Measurements from ENCODE around the gene LCLAT1.

Gene LCLAT1

GRCh38 chr2:30677231-30677630 is 230.2 kb downstream of the LCLAT1 start:
- H3K27ac ChIP-seq (ENCODE audit: low read depth, low read length, severe bottlenecking): no peak overlapping the region
- no peaks in the 10 kb centered on the region for H3K4me1 ChIP-seq (ENCODE audit: control insufficient read depth, insufficient read depth, low read length, poor library complexity, severe bottlenecking)
- no peaks in the 10 kb centered on the region for H3K36me3 ChIP-seq (ENCODE audit: control insufficient read depth, insufficient read depth, low read length)
- H3K9me3 ChIP-seq (ENCODE audit: control insufficient read depth, low read length): no peaks in the 10 kb centered on the region
- no peak overlapping the region for H3K4me3 ChIP-seq (ENCODE audit: extremely low read depth, insufficient read depth, low read length, poor library complexity, severe bottlenecking)

- Histone ChIP-seq H3K27ac (ENCODE audit: low read depth, low read length, severe bottlenecking) (no peak overlapping the region), H3K36me3 (ENCODE audit: control insufficient read depth, insufficient read depth, low read length) (no peaks in the 10 kb centered on the region), H3K9me3 (ENCODE audit: control insufficient read depth, low read length) (no peaks in the 10 kb centered on the region), H3K4me3 (ENCODE audit: extremely low read depth, insufficient read depth, low read length, poor library complexity, severe bottlenecking) (no peak overlapping the region), H3K4me1 (ENCODE audit: control insufficient read depth, insufficient read depth, low read length, poor library complexity, severe bottlenecking) (no peaks in the 10 kb centered on the region)
- 85 to 92% methylated on average over 4 to 5 of the region's 5 CpGs for WGBS, 2 experiments (ENCODE audit: insufficient coverage in 2 of 2)
These were observed 230.9 kb downstream of the LCLAT1 start for GRCh38 chr2:30677861-30678385.

- 91 to 95% methylated on average over 8 of the region's 11 CpGs for WGBS, 2 experiments (ENCODE audit: insufficient coverage in 2 of 2)
- no peak overlapping the region for H3K27ac ChIP-seq (ENCODE audit: low read depth, low read length, severe bottlenecking)
- no peaks in the 10 kb centered on the region for H3K4me1 ChIP-seq (ENCODE audit: control insufficient read depth, insufficient read depth, low read length, poor library complexity, severe bottlenecking)
These were observed 231.5 kb downstream of the LCLAT1 start for GRCh38 chr2:30678410-30679137.

DNA sequence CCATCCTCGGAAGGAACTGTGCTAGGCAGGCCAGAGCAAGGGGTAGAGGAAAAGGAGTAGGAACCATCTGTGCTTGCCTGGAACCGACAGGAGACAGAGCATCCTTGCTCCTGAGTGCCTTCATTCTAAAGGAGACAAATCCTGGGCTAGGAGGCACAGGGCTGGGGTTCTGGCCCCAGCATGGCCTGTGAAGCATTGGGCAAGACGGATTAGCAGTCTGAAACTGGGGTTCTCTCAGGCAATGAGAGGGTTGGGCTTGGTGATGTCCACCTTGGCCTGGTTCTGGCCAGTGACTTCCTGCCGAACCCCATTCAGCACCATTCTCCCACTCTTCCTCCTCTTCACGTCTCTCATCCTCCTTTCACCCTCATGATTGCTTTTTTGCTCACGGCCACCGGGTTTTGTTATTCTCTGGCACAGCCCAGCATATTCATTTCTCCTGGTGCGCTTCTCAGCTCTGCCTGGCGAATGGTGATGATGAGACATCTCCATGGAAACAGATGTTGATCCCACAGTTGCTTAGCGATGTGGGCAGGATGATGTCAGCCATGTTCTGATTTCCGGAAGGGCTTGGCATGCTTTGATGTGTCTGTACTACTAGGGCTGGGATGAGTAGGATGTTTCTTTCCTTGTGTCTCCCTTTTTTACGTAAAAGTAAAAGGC is 232.5 kb downstream of the LCLAT1 start:
- Histone ChIP-seq H3K36me3 (ENCODE audit: control insufficient read depth, insufficient read depth, low read length) (no peaks in the 10 kb centered on the region), H3K9me3 (ENCODE audit: control insufficient read depth, low read length) (no peaks in the 10 kb centered on the region), H3K4me1 (ENCODE audit: control insufficient read depth, insufficient read depth, low read length, poor library complexity, severe bottlenecking) (no peaks in the 10 kb centered on the region), H3K27ac (ENCODE audit: low read depth, low read length, severe bottlenecking) (no peak overlapping the region), H3K4me3 (ENCODE audit: extremely low read depth, insufficient read depth, low read length, poor library complexity, severe bottlenecking) (no peak overlapping the region)
- WGBS, 2 experiments (ENCODE audit: insufficient coverage in 2 of 2): 85 to 87% methylated on average over 11 to 12 of the region's 12 CpGs

More at GRCh38 chr2:30678410-30679137, 231.5 kb downstream of the LCLAT1 start:
- no peak overlapping the region for H3K4me3 ChIP-seq (ENCODE audit: extremely low read depth, insufficient read depth, low read length, poor library complexity, severe bottlenecking)
- no peaks in the 10 kb centered on the region for H3K36me3 ChIP-seq (ENCODE audit: control insufficient read depth, insufficient read depth, low read length)
- H3K9me3 ChIP-seq (ENCODE audit: control insufficient read depth, low read length): no peaks in the 10 kb centered on the region

GRCh38 chr2:30680121-30680520 is 233.1 kb downstream of the LCLAT1 start:
- Histone ChIP-seq H3K9me3 (ENCODE audit: control insufficient read depth, low read length) (no peaks in the 10 kb centered on the region), H3K4me1 (ENCODE audit: control insufficient read depth, insufficient read depth, low read length, poor library complexity, severe bottlenecking) (no peaks in the 10 kb centered on the region), H3K4me3 (ENCODE audit: extremely low read depth, insufficient read depth, low read length, poor library complexity, severe bottlenecking) (no peak overlapping the region), H3K36me3 (ENCODE audit: control insufficient read depth, insufficient read depth, low read length) (no peaks in the 10 kb centered on the region), H3K27ac (ENCODE audit: low read depth, low read length, severe bottlenecking) (no peak overlapping the region)
- 88 to 94% methylated on average over 2 to 3 of the region's 3 CpGs for WGBS, 2 experiments (ENCODE audit: insufficient coverage in 2 of 2)

DNA sequence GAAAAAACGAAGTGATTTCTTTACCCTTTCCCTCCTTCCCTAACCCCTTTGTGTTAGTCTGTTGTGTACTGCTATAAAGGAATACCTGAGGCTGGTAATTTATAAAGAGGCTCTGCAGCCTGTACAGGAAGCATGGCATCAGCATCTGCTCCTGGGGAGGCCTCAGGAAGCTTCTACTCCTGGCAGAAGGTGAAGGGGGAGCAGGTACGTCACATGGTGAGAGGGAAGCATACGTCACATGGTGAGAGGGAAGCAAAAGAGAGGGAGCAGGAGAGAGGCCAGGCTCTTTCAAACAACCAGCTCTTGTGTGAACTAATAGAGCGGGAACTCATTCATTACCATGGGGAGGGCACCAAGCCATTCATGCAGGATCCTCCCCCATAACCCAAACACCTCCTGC is 234.0 kb downstream of the LCLAT1 start:
- Histone ChIP-seq H3K4me1 (ENCODE audit: control insufficient read depth, insufficient read depth, low read length, poor library complexity, severe bottlenecking) (no peaks in the 10 kb centered on the region), H3K4me3 (ENCODE audit: extremely low read depth, insufficient read depth, low read length, poor library complexity, severe bottlenecking) (no peak overlapping the region), H3K9me3 (ENCODE audit: control insufficient read depth, low read length) (no peaks in the 10 kb centered on the region), H3K36me3 (ENCODE audit: control insufficient read depth, insufficient read depth, low read length) (no peaks in the 10 kb centered on the region), H3K27ac (ENCODE audit: low read depth, low read length, severe bottlenecking) (no peak overlapping the region)
- 100% methylated on average over 1 to 2 of the region's 4 CpGs for WGBS, 2 experiments (ENCODE audit: insufficient coverage in 2 of 2)

GRCh38 chr2:30683236-30683956 is 236.3 kb downstream of the LCLAT1 start:
- Histone ChIP-seq H3K4me1 (ENCODE audit: control insufficient read depth, insufficient read depth, low read length, poor library complexity, severe bottlenecking) (no peaks in the 10 kb centered on the region), H3K36me3 (ENCODE audit: control insufficient read depth, insufficient read depth, low read length) (no peaks in the 10 kb centered on the region), H3K4me3 (ENCODE audit: extremely low read depth, insufficient read depth, low read length, poor library complexity, severe bottlenecking) (no peak overlapping the region), H3K9me3 (ENCODE audit: control insufficient read depth, low read length) (no peaks in the 10 kb centered on the region), H3K27ac (ENCODE audit: low read depth, low read length, severe bottlenecking) (no peak overlapping the region)
- WGBS, 2 experiments (ENCODE audit: insufficient coverage in 2 of 2): 86 to 97% methylated on average over 3 to 6 of the region's 8 CpGs

DNA sequence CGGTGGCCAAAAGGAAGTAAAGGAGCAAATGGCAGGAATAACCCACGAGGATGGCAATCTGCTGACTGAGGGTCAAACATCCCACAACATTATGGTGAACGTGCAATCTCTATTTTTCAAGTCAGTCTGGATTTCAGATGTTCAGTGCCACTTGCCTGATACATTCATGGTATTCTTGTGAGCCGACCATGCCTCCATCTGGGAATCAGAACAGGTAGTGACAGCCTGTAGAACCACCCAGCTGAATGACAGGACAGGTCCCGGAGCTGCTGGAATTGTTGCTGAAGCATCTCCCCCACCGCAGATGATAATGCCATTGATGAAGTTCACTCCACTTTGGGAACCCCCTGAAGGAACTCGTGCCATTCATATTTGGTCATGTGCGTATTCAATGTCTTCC is 237.0 kb downstream of the LCLAT1 start:
- H3K9me3 ChIP-seq (ENCODE audit: control insufficient read depth, low read length): no peaks in the 10 kb centered on the region
- H3K36me3 ChIP-seq (ENCODE audit: control insufficient read depth, insufficient read depth, low read length): no peaks in the 10 kb centered on the region
- no peak overlapping the region for H3K27ac ChIP-seq (ENCODE audit: low read depth, low read length, severe bottlenecking)
- WGBS, 2 experiments (ENCODE audit: insufficient coverage in 2 of 2): 82 to 97% methylated on average over 6 to 7 of the region's 8 CpGs
- no peaks in the 10 kb centered on the region for H3K4me1 ChIP-seq (ENCODE audit: control insufficient read depth, insufficient read depth, low read length, poor library complexity, severe bottlenecking)
- no peak overlapping the region for H3K4me3 ChIP-seq (ENCODE audit: extremely low read depth, insufficient read depth, low read length, poor library complexity, severe bottlenecking)

- Histone ChIP-seq H3K4me1 (ENCODE audit: control insufficient read depth, insufficient read depth, low read length, poor library complexity, severe bottlenecking) (no peaks in the 10 kb centered on the region), H3K36me3 (ENCODE audit: control insufficient read depth, insufficient read depth, low read length) (no peaks in the 10 kb centered on the region), H3K9me3 (ENCODE audit: control insufficient read depth, low read length) (no peaks in the 10 kb centered on the region), H3K27ac (ENCODE audit: low read depth, low read length, severe bottlenecking) (no peak overlapping the region), H3K4me3 (ENCODE audit: extremely low read depth, insufficient read depth, low read length, poor library complexity, severe bottlenecking) (no peak overlapping the region)
- WGBS, 2 experiments (ENCODE audit: insufficient coverage in 2 of 2): 83 to 93% methylated on average over 2 to 5 of the region's 5 CpGs
These were observed 237.5 kb downstream of the LCLAT1 start for GRCh38 chr2:30684516-30684915.

GRCh38 chr2:30684996-30685395 is 237.9 kb downstream of the LCLAT1 start:
- Histone ChIP-seq H3K4me3 (ENCODE audit: extremely low read depth, insufficient read depth, low read length, poor library complexity, severe bottlenecking) (no peak overlapping the region), H3K27ac (ENCODE audit: low read depth, low read length, severe bottlenecking) (no peak overlapping the region), H3K4me1 (ENCODE audit: control insufficient read depth, insufficient read depth, low read length, poor library complexity, severe bottlenecking) (no peaks in the 10 kb centered on the region), H3K36me3 (ENCODE audit: control insufficient read depth, insufficient read depth, low read length) (no peaks in the 10 kb centered on the region), H3K9me3 (ENCODE audit: control insufficient read depth, low read length) (no peaks in the 10 kb centered on the region)
- 84 to 97% methylated on average over 3 of the region's 3 CpGs for WGBS, 2 experiments (ENCODE audit: insufficient coverage in 2 of 2)

Measured in mesodermal cell (in vitro differentiated cells).